HG02763 (cell line): ENCODE measurements around the gene ANKRD62.
"Not testable (repeated sequence)": the region's sequence is repeated elsewhere in the genome, so short reads cannot be mapped to it uniquely, and the experiment has no call there.

Experiments used
- ATAC-seq: cut with Tn5 transposase; IDR thresholded peaks from one replicate; pipeline ENCODE4 v1.9.1; 2021; ENCODE audit warnings: mild to moderate bottlenecking, moderate library complexity; ENCODE audit not compliant: unreplicated experiment

The ANKRD62 gene

GRCh38 chr18:12065397-12065796, 28.2 kb upstream of the ANKRD62 start:
- ATAC-seq, result no peak

- no peak for ATAC-seq
Measured at GRCh38 chr18:12066910-12067511, 26.6 kb upstream of the ANKRD62 start.

GRCh38 chr18:12067671-12068070, 26.0 kb upstream of the ANKRD62 start:
- ATAC-seq, result no peak

GRCh38 chr18:12068316-12068949, 25.2 kb upstream of the ANKRD62 start:
- ATAC-seq, result not testable (repeated sequence)

GRCh38 chr18:12068950-12069320, 24.7 kb upstream of the ANKRD62 start:
- ATAC-seq, result no peak

- not testable (repeated sequence) for ATAC-seq
Measured at GRCh38 chr18:12071066-12071465, 22.6 kb upstream of the ANKRD62 start.

GRCh38 chr18:12072996-12073395, 20.6 kb upstream of the ANKRD62 start:
- ATAC-seq, result no peak

GRCh38 chr18:12074736-12075135, 18.9 kb upstream of the ANKRD62 start:
- no peak for ATAC-seq

GRCh38 chr18:12076424-12077140, 17.1 kb upstream of the ANKRD62 start:
- no peak for ATAC-seq

GRCh38 chr18:12077994-12078393, 15.6 kb upstream of the ANKRD62 start:
- ATAC-seq, result not testable (repeated sequence)

GRCh38 chr18:12079491-12080237, 14.0 kb upstream of the ANKRD62 start:
- ATAC-seq, result no peak

GRCh38 chr18:12085136-12085535, 8.5 kb upstream of the ANKRD62 start:
- ATAC-seq, result no peak

GRCh38 chr18:12085786-12086185, 7.9 kb upstream of the ANKRD62 start:
- no peak for ATAC-seq

- no peak for ATAC-seq
Measured at GRCh38 chr18:12086249-12086648, 7.4 kb upstream of the ANKRD62 start.

- ATAC-seq, result no peak
Measured at GRCh38 chr18:12086677-12087470, 6.8 kb upstream of the ANKRD62 start.

GRCh38 chr18:12087471-12088025, 6.1 kb upstream of the ANKRD62 start:
- ATAC-seq, result no peak

GRCh38 chr18:12088096-12088495, 5.5 kb upstream of the ANKRD62 start:
- no peak for ATAC-seq

GRCh38 chr18:12088731-12089375, 4.8 kb upstream of the ANKRD62 start:
- no peak for ATAC-seq

GRCh38 chr18:12091538-12092141, 2.0 kb upstream of the ANKRD62 start:
- no peak for ATAC-seq
